Activated CD4-positive, alpha-beta T cell treated with anti-CD3 and anti-CD28 coated beads for 24 hours (primary cell): ENCODE measurements around the gene ADCY9.
"Not testable (repeated sequence)": the region's sequence is repeated elsewhere in the genome, so short reads cannot be mapped to it uniquely, and the experiment has no call there.

ENCODE experiments used
- DNase-seq, 2 donors: peaks; one replicate each; pipeline ENCODE4 v3.0.0-alpha.2; 2020; ENCODE audit warnings: low read depth in 2 of 2

Gene ADCY9

DNA sequence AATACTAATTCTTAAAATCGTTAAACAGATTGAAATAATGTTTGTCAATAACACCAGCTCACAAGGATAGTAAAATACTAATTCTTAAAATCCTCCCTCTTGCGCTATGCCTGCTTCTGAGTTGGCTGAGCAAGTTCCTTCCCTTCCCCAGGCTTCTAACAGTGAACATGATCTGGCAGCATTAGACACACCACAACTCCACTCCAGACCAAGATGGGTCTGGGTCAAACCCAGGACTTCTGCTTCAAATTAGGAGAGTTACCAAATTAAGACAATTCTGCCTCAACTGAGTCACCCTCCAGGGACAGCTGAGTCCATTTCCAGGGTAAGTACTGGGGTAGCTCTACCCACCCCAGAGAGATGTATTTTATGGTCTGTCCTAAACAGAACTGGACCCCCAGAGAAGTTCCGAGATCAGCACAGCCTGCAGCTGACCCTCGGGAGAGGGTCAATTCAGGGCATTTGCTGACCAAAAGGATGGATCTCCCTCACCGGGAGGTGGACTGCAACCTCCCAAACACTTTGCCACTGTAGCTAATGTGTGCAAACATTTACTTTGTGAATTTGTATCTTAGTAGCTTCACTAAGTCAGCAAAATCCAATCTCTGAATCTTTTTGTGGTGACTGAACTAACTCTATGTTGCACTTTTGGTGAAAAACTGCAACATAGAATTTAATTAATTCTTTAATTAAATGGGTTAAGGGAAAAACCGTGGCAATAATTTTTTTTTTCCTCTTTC lies 48.8 kb downstream of the ADCY9 start:
- DNase-seq = no peak

DNA sequence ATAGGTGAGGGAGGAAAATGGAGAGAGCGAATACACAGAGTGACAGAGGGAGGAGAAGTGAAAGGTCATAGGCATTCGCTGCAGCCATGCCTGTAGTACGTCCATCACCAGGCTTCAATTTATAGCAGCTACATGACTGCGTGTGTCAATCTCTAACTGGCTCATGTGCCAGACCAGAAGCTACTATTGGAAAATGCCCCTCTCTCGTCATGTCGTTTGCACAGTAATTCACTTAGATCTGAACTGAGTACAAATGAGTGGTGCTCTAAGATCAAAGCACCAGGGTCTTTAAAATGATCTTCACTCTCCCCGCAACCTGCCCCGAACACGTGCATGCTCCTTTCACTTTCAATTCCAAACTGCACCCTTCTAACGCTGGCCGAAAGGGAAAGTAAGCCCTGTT lies 51.3 kb downstream of the ADCY9 start:
- DNase-seq = no peak

DNA sequence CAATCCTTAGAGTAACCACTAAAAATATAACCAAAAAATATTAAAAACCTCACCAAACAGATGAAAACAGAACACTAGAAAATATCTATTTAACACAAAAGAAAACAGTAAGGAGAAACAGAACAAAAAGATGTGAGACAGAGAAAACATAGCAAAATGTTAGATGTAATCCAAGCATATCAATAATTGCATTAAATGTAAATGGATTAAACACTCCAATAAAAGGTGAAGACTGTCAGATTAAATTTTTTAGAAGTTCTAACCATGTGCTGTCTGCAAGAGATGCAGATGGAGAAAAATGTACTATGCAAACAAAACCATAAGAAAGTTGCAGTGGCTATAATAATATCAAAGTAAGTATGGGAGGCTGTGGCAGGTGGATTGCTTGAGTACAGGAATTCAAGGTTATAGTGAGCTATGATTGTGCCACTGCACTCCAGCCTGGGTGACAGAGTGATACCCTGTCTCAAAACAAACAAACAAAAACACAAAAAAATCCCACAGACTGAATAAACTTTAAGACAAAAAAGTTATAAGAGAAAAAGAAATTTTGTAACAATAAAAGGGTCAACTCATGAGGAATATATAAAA lies 53.9 kb downstream of the ADCY9 start:
- no peak for DNase-seq

DNA sequence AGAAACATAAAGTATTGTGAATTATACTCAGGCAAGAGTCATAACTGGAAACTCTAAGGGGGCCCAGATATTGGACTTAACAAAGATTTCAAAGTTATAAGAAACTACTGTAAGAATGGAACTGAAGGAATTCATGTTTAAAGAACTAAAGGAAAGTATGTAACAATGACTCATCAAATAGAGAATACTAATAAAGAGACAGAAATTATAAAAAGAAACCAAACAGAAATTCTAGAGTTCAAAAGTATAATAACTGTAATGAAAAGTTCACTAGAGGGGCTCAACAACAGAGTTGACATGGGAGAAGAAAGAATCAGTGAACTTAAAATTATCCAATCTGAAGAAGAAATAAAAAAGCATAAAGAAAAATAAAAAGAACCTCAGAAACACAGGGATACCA lies 55.4 kb downstream of the ADCY9 start:
- no peak for DNase-seq

DNA sequence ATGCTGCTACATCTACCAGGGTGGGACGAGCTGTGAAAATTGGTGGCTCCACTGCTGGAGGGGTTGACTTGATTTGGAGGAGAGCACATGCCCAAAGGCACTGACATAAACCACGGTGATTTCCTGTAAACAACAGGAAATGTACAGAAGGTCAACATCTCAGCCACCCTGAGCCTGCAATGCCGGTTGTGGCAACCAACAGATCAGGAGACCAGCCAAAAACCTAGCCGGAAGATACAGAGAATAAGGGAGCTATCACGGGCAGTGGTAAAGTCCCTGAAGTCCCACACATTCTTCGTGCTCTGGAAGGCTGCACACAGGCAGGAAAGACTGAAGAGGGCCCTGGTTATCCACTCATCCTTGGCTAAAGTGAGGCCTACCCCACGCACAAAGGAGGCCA lies 56.2 kb downstream of the ADCY9 start:
- no peak for DNase-seq

DNA sequence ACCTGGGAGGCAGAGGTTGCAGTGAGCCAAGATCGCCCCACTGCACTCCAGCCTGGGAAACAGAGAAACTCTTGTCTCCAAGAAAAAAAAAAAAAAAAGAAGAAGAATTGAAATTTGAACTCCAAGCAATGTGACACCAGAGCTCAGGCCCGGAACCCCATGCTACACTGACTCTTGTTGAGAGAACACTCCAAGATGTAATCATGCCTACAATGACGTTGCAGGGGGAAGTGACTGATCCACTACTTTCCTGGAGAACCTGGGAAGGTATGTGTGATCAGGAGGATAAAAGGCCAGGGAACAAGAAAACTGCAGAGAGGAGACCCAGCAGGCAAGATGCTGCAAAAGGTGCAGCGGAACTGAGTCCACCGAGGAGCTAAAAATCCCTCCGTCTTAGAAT lies 57.9 kb downstream of the ADCY9 start:
- DNase-seq = no peak

DNA sequence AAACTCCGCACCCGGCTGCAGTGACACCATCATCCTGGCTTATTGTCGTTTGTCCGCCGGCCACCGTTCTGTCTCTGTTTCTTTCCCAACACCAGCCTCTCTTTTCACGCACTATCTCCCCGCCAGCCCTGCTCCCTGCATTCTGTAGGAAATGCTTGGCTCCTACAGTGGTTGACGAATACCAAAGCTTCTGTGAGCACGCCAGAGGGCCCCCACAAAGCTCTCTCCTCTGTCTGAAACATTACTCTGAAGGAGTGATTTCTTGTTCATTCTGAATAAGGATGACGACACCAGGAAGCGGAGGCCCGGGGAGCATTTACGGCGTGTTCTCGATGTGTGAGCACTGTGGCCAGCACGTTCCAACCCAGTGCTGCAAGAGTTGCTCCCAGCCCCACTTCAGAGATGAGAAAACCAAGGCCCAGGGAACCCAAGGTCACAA lies 58.8 kb downstream of the ADCY9 start:
- no peak for DNase-seq

DNA sequence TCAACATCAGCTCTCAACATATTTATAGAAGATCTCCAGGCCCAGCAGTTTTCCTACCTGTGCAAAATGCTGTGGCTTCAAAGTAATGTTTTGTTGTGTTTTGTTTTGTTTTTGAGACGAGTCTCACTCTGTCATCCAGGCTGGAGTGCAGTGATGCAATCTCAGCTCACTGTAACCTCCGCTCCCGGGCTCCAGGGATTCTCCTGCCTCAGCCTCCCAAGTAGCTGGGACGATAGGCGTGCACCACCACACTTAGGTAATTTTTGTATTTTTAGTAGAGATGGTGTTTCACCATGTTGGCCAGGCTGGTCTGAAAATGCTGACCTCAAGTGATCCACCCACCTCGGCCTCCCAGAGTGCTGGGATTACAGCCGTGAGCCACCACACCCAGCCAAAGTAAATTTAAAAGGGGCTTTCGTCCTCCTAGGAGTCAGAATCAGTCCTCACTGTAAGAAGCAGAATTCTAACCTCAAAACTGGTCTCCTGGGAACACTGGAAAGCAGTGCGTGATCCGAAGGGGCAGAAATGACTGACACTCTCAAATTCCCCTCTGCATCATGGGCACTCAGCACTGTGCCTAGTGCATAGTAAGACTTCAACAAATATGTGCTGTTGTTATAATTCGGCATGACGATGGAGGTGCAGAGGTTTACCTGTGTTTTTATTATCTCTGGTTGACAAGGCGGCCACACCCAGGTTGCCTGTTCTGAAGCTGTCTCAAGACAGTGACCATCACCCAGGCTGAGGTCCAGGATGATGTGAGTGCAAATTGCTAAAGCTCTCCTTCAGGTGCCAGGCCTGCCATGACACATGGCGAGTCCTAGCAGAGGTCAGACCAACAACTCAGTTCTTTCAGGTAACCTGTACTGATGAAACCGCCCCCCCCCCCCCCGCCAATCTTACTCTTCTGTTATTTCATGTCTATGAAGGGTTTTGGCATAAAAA lies 59.8 kb downstream of the ADCY9 start:
- DNase-seq = no peak

DNA sequence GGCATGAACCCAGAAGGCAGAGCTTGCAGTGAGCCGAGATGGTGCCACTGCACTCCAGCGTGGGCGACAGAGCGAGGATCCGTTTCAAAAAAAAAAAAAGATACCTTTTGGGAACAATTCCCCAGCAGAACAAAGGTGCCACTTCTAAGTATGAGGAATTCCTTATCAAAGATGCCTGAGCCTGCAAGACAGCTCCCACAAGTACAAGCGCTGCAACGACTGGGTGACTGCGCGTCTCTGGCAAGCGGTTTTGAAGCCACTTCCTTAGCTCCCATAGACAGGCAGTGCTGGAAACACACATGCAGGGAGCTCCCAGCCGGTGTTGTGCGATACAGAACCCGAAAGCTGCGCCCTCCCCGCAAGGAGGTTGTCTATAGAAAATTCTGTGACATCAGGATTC lies 60.5 kb downstream of the ADCY9 start:
- no peak for DNase-seq

DNA sequence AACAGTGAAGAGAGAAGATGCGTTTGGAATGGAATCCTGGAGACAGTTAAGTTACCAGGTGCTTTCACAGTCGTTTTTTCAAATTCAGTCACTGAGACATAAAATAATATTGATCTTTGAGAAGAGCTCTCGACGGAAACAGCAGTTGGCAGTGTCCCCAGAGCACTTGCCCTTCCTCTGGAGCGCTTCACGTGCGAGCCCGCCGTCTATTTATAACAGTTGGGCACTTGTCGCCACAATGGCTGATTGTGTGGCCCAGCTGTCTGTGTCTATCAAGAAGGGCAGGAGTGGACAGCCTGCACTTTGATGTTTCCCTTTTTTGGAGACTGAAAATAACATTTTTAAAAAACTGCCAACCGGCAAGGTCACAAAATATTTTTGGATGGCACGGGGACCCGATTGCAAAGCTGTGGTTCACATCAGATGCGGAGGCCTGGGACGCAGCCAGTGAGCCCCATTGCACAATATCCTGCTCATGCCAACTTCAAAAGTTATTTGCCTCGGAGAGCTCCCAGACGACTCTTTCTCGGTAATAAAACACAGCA lies 62.9 kb downstream of the ADCY9 start:
- DNase-seq = no peak

DNA sequence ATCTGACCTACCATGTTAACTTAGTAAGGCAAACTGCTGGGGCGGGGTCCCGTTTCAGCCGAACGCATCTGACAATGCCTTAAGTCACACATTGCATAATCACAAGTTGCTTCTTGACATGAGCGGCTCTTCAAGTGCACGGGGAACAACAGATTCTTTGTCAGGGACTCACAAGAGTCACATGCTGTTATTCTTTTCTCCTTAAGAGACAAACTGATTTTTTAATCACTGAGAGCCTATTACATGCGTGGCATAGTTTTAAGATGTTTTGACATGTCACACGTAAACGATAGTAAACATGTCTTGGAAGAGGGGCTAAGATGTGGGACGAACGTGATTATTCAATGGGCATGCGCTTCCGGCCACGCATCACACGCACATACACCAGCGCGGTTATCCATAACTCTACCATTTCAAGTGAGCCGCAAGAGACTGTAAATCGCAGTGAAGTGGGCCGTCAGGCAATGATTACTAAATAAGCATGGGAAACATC lies 63.4 kb downstream of the ADCY9 start:
- no peak for DNase-seq

DNA sequence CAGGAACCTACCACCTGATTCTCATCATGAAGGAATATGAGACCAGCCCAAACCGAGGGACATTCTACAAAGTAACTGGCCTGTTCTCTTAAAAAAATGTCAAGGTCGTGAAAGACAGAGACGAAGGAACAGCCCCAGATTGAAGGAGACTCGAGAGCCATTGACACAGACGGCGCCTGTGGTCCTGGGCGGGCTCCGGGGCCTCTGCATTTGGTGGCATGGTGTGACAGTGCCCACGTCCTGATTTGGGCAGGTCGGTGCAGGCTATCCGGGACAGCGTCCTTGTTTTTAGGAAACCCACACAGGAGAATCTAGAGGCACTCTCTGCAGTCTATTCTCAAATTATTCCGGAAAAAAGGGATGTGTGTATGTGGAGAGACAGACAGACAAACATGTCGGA lies 64.1 kb downstream of the ADCY9 start:
- DNase-seq = no peak

DNA sequence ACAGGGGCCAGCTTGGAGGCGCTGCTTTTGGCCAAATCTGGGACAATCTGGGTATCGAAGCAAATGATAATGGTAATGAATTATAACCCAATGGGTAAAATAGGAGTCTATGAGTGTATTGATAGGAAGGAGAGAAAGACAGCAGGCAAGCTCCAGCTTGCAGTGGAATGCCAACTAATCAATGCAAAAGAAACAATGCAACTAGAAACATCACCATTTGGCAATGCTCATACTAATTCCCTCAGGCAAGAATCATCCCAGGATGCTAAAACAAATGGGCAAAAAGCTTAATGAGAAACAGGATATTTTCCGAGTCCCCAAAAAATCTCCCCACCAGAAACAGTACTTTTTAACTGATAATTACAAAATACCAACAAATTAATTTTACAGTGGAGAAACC lies 64.7 kb downstream of the ADCY9 start:
- no peak for DNase-seq

DNA sequence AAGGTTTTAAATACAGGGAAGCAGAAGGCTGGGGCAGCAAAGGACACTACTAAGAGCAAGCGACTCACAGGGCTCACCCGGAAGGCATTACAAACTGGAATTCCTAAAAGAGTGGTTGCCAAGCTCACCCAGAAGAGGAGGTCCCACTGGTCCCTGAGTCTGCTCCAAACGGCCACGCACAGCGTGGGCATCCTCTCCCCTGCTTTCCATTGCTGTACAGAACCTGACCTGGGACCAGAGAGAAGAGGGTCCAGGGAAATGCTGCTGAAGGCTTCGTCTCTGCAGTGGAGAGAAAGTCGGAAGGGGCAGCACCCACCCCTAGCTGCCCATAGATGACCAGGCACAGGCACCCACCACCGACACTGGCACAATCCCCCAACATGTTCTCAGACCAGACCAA lies 67.2 kb downstream of the ADCY9 start:
- DNase-seq = no peak

DNA sequence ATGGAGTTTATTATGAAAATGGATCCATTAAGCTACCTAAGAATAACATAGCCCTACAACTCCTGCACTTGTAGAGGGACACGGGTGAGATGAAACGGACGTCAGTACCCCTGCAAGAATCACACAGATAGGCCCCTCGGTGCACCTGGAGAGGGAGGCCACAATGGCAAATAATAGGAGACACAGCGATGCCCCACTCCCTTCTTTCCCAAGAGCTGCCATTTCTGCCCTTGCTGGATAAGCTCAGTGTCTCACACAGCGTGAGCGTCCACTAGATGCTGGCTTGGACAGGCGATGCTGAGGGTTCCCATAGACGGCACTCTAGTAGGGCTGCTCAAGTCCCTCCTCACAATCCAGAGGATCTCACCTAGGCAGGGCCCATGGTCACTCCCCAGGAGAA lies 67.8 kb downstream of the ADCY9 start:
- DNase-seq = no peak

DNA sequence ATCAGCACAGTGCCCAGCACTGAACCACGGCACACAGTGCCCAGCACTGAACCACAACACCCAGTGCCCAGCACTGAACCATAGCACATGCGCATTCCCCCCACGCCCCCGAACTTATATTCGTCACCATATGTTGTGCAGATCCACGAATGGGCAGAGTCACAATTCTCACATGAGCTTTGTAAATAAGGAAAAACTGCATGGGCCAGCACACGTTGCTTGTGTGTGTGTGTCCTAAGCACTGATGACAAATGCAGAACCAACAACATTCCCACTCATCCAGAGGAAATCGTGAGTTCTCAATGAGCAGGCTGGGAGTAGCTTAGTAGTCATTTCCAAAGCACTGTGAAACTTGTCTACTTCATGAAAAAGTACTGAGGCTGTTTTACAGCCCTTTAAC lies 70.0 kb downstream of the ADCY9 start:
- DNase-seq = no peak

DNA sequence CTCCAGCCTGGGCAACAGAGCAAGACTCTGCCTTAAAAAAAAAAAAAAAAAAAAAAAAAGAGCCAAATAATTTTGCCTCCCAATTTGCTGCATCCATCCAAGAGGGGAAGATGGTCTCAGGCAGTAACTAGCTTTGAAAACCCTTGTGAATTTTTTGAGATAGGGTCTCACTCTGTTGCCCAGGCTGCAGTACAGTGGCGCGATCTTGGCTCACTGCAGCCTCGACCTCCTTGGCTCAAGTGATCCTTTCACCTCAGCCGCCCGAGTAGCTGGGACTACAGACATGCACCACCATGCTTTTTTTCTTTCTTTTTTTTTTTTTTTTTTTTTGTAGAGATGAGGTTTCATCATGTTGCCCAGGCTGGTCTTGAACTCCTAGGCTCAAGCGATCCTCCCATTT lies 70.7 kb downstream of the ADCY9 start:
- DNase-seq = not testable (repeated sequence)

DNA sequence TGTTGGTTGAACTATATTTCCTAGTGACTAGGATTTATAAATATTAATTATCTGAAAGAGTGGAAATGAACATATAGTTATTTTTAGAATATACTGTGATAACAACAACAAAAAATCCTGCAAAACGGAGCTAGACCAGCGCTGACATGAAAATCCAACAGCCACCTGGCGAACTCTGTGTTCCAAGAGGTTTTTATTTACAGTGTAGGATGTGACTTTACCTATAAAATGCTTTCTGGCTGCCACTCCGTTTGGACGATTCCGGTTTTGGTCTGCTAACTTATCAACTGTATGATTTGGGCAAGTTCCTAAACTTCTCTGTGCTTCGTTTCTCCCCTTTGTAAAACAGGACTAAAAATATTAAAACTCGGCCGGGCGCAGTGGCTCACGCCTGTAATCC lies 73.7 kb downstream of the ADCY9 start:
- no peak for DNase-seq

DNA sequence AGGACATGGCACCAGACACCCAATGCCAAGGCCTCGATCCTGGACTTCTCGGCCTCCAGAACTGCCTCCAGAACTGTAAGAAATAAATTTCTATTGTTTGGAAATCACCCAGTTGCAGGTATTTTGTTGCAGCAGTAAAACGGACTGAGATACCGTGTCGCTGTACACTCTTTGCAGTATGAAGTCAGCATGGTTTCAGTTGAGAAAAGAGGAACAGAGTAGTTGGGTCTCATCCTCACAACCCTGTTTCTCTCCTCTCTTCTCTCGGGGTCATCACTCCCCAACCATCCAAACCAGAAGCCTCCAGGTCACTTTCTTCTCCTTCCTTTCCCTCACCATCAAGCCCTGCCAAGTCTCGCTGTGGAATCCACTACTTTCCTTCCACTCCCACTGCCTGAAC lies 77.8 kb downstream of the ADCY9 start:
- DNase-seq = no peak

DNA sequence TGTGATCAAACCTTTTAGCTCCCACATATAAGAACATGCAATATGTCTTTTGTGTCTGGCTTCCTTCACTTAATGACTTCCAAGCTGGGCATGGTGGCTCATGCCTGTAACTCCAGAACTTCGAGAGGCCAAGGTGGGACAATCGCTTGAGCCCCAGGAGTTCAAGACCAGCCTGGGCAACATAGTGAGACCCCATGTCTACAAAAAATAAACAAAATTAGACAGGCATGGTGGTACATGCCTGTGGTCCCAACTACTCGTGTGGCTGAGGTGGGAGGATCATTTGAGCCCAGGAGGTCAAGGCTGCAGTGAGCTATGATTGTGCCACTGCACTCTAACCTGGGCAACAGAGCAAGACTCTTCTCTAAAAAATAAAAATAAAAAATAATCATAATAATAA lies 79.3 kb downstream of the ADCY9 start:
- DNase-seq = not testable (repeated sequence)

DNA sequence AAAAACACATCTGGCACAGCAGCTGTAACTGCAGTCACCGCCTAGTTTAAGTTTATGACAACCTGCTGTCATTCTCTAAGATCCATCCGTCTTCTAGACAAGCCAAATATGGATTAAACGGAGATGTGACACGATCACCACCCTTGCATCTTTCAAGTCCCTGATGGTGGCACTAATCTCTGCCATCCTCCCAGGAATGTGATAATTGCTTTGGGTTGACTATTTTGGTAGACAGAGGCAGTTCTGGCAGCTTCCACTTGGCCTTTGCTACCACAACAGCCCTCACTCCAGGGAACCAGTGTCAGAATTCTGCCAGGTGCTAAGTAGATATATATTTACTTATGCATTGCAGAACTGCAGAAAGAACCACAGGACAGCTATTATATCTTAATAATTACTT lies 81.3 kb downstream of the ADCY9 start:
- DNase-seq = no peak

DNA sequence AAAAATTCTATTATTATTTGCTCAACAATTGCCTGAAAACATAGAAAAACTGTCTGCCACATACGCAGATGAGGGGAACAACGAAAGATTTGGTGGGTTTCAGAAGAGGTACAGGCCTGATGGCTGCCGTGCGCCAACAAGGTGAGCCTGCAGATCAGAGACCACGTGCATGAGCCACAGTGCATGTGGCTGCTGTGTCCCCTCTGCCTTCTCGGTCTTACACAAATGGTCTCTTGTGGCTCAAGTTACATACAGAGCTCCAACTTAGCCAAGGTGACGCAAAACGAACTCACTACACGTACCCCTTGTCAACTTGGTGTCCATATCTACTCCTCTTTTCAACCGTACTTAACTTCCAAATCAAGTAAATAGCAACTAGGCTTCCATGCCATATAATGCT lies 82.3 kb downstream of the ADCY9 start:
- DNase-seq = no peak
